PC-3 (cell line): Measurements from ENCODE around the gene GNAS. TPM values are rescaled to one million over a fixed set of nuclear protein-coding genes. Genes with fewer than 3 reads are reported as not detected.

Experiments used
- ATAC-seq: fragments of 200-7000 bp; cut with Tn5 transposase; 2 replicates; pipeline ENCODE4 v1.9.1; 2020; ENCODE audit warnings: mild to moderate bottlenecking, moderate library complexity
- BruUV-seq: library from RNA; stranded (reverse); fragments of 400-500 nt; replicated peaks from 2 replicates; lab custom pipeline; 2021; lab: Mats Ljungman, UMichigan
- CTCF ChIA-PET: fragments of 300-600 bp; sonication (Branson Sonifier 250); formaldehyde crosslinking; loops from one replicate; lab custom pipeline; 2022; ENCODE audit warnings: antibody characterized with exemption; lab: Charles Lee
- POLR2A ChIA-PET: fragments of 300-600 bp; sonication (Branson Sonifier 250); formaldehyde crosslinking; loops from one replicate; lab custom pipeline; 2022; ENCODE audit warnings: antibody characterized with exemption; ENCODE audit not compliant: unreplicated experiment; lab: Charles Lee
- DNase-seq: peaks from one replicate; pipeline ENCODE4 v3.0.0-alpha.2; 2015
- H2AFZ ChIP-seq: fragments of 300-600 bp; sonication (generic); 2 replicates; pipeline ENCODE4 v1.6.0; 2016; ENCODE audit warnings: antibody characterized with exemption, low read length
- H3F3A ChIP-seq: fragments of 300-600 bp; sonication (generic); one replicate; pipeline ENCODE4 v1.6.0; 2017; ENCODE audit warnings: antibody characterized with exemption, low read length, control low read depth, mild to moderate bottlenecking; ENCODE audit not compliant: unreplicated experiment
- H3K27ac ChIP-seq: fragments of 300-600 bp; sonication (generic); 2 replicates; pipeline ENCODE4 v1.5.1; 2016; ENCODE audit warnings: mild to moderate bottlenecking, low read length
- H3K27me3 ChIP-seq: fragments of 300-600 bp; sonication (generic); 2 replicates; pipeline ENCODE4 v1.6.1; 2016; ENCODE audit warnings: low read length, mixed read lengths
- H3K36me3 ChIP-seq: fragments of 300-600 bp; sonication (generic); 2 replicates; pipeline ENCODE4 v1.6.1; 2016; ENCODE audit warnings: low read depth, mixed run types, low read length, mixed read lengths
- H3K4me1 ChIP-seq: fragments of 300-600 bp; sonication (generic); 2 replicates; pipeline ENCODE4 v1.5.1; 2016; ENCODE audit warnings: low read length; ENCODE audit not compliant: insufficient read depth
- H3K4me2 ChIP-seq: fragments of 300-600 bp; sonication (generic); 2 replicates; pipeline ENCODE4 v1.6.0; 2016; ENCODE audit warnings: low read length
- H3K4me3 ChIP-seq: fragments of 300-600 bp; sonication (generic); 2 replicates; pipeline ENCODE4 v1.5.1; 2016; ENCODE audit warnings: mild to moderate bottlenecking, low read length, mixed read lengths
- H3K79me2 ChIP-seq: fragments of 300-600 bp; sonication (generic); 2 replicates; pipeline ENCODE4 v1.6.1; 2017; ENCODE audit warnings: low read length, mixed read lengths
- H3K9ac ChIP-seq: fragments of 300-600 bp; sonication (generic); 2 replicates; pipeline ENCODE4 v1.6.0; 2016; ENCODE audit warnings: mild to moderate bottlenecking, low read length
- H3K9me2 ChIP-seq: fragments of 300-600 bp; sonication (generic); replicated peaks from 2 replicates; pipeline ENCODE4 v1.6.1; 2016; ENCODE audit warnings: mixed run types, low read length, mixed read lengths
- H3K9me3 ChIP-seq: fragments of 300-600 bp; sonication (generic); 2 replicates; pipeline ENCODE4 v1.6.1; 2016; ENCODE audit warnings: low read length, mixed read lengths
- H4K20me1 ChIP-seq: fragments of 300-600 bp; sonication (generic); 2 replicates; pipeline ENCODE4 v1.6.1; 2016; ENCODE audit warnings: low read length, mixed read lengths
- EZH2 ChIP-seq: fragments of 300-600 bp; sonication (generic); IDR thresholded peaks from one replicate; pipeline ENCODE4 v1.6.1; 2017; ENCODE audit warnings: antibody characterized with exemption, mild to moderate bottlenecking, low read length; ENCODE audit not compliant: unreplicated experiment
- EZH2phosphoT487 ChIP-seq: fragments of 300-600 bp; sonication (generic); IDR thresholded peaks from 2 replicates; pipeline ENCODE4 v1.6.1; 2018; ENCODE audit warnings: mild to moderate bottlenecking, antibody characterized with exemption, low read length, borderline replicate concordance
- intact Hi-C: fragments of 100-400 bp; cut with micrococcal nuclease; formaldehyde crosslinking; loops from 2 replicates; pipeline ENCODE4 v1.9.0; 2023
- total RNA-seq: library from RNA; depleted of rRNA; stranded (reverse); fragments of >200 nt; gene quantifications from 2 replicates; pipeline ENCODE4 v1.2.3, GENCODE V29; 2014
- TF ChIP-seq, protein P1 (sequence below): fragments of 300-600 bp; sonication (generic); conservative IDR thresholded peaks from 2 replicates; pipeline ENCODE4 v1.5.1; 2017; ENCODE audit warnings: antibody characterized with exemption, low read depth, mild to moderate bottlenecking, low read length

Gene GNAS
- total RNA-seq, 1 experiment from 2014 or later = 694 TPM

DNA sequence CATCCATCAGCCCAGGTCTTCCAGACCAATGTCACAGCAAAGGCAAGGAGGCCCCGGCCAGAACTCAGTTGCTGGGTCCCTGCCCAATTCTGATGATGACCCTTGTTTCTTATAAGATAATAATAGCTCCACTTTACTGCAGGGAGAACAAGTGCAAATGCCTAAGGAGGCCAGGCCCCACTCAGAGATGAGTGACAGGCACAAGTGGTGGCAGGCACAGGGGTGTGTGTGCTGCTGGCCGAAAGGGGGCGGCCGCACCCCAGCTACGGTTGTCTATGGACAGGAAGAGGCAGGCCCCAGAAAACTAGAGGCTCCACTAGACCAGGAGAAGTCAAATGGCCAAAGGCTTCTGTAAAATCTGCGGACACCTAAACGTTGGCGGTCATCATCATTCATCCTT, 30.4 kb upstream of the GNAS start:
- no peaks in the 10 kb centered on the region for H3K36me3 ChIP-seq
- H3K27ac ChIP-seq = no peak overlapping the region
- TF ChIP-seq, protein P1, sequence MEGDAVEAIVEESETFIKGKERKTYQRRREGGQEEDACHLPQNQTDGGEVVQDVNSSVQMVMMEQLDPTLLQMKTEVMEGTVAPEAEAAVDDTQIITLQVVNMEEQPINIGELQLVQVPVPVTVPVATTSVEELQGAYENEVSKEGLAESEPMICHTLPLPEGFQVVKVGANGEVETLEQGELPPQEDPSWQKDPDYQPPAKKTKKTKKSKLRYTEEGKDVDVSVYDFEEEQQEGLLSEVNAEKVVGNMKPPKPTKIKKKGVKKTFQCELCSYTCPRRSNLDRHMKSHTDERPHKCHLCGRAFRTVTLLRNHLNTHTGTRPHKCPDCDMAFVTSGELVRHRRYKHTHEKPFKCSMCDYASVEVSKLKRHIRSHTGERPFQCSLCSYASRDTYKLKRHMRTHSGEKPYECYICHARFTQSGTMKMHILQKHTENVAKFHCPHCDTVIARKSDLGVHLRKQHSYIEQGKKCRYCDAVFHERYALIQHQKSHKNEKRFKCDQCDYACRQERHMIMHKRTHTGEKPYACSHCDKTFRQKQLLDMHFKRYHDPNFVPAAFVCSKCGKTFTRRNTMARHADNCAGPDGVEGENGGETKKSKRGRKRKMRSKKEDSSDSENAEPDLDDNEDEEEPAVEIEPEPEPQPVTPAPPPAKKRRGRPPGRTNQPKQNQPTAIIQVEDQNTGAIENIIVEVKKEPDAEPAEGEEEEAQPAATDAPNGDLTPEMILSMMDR = no peak
- TF ChIP-seq EZH2phosphoT487 (no peak), EZH2 (no peak)
- no peak overlapping the region for H3K4me2 ChIP-seq
- no peaks in the 10 kb centered on the region for H3K79me2 ChIP-seq
- no peak overlapping the region for H3K9ac ChIP-seq
- no TSS peak for BruUV-seq
- no peaks in the 10 kb centered on the region for H3F3A ChIP-seq
- H3K9me3 ChIP-seq = no peaks in the 10 kb centered on the region
- H2AFZ ChIP-seq = no peak overlapping the region
- ChIA-PET POLR2A (no interaction called here), CTCF (no interaction called here)
- DNase-seq (no peak), ATAC-seq (no peak)
- H3K4me3 ChIP-seq = no peak overlapping the region
- H3K4me1 ChIP-seq = no peaks in the 10 kb centered on the region
- no peaks in the 10 kb centered on the region for H4K20me1 ChIP-seq
- intact Hi-C loops = no loop called here
- no peaks in the 10 kb centered on the region for H3K9me2 ChIP-seq
- H3K27me3 ChIP-seq = peaks cover 39% of the 10 kb centered on the region

DNA sequence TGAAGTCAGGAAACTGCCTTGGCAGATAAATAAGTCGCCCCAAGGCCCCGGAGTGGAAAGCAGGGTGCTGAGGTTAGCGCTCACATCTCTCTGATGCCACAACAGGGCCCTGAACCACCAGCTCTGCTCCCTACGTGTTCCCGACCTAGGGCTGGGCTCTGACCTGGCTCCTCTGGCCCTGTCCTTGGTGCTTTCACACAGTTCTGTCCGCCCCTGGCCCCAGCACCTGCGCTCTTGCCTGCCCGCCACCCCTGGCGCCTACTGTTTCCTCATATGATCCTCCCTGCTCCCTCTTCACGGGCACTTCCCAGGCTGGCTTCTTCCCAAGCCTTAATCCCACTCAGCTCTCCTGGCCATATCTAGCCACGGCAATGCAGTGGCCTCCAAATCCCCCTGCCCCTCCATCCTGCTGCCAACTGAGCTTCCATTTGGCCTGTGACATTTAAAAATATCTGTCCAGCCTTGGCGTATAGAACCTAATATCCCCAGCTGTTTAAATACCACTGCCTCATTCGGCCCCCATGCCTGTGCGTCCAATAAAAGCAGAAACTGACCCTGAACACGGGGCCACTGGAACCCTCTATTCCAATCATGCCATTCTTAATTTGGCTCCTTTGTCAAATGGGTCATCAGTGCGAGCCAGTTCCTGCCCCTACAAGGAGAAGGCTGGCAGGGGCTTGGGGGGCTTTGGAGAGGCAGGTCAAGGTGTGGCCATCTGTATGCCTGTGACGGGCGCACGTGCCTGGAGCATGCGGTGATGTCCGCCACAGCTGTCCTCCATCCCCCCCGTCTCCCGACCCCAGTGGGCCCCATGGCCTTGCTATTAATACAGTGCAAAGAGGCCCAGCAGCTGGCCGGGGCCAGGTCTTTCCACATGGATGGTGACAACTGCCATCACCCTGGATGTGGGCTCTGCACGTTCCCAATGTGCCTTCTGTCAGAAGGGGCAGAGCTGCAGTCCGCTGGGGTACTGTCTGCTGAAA, 29.5 kb upstream of the GNAS start:
- Histone ChIP-seq H3K9ac (no peak overlapping the region), H3K4me3 (no peak overlapping the region), H3F3A (no peaks in the 10 kb centered on the region), H3K27me3 (peaks cover 35% of the 10 kb centered on the region), H3K9me2 (no peaks in the 10 kb centered on the region), H2AFZ (no peak overlapping the region), H3K36me3 (no peaks in the 10 kb centered on the region), H3K27ac (no peak overlapping the region), H3K4me1 (no peaks in the 10 kb centered on the region), H3K9me3 (no peaks in the 10 kb centered on the region), H3K4me2 (no peak overlapping the region), H4K20me1 (no peaks in the 10 kb centered on the region), H3K79me2 (no peaks in the 10 kb centered on the region)
- intact Hi-C loops = no loop called here
- TF ChIP-seq EZH2 (no peak), EZH2phosphoT487 (no peak)
- TF ChIP-seq, protein P1 = no peak
- CTCF ChIA-PET = no interaction called here
- POLR2A ChIA-PET = no interaction called here
- BruUV-seq = no TSS peak
- ATAC-seq = no peak
- DNase-seq = no peak

DNA sequence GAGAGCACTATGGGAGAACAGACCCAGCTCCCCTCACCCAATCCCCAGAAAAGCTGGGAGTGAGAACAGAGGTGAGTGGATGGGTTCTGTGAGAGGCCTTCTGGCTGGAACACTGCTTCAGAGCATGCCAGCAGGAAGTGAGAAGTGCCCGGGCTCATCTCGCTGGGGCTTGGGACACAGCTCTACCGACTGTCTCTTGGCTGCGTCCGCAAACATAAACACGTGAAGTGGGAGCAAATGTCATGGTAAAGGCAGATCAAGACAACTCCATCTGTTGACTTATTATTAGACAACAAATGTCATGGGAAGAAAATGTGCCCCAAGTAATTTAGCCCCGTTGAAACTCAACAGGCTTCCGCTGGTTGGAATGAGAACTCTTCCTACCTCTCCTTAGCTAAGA, 27.7 kb upstream of the GNAS start:
- Histone ChIP-seq H3K27ac (no peak overlapping the region), H4K20me1 (no peaks in the 10 kb centered on the region), H3K4me1 (no peaks in the 10 kb centered on the region), H2AFZ (no peak overlapping the region), H3K9ac (no peak overlapping the region), H3K9me3 (no peaks in the 10 kb centered on the region), H3K27me3 (peaks cover 29% of the 10 kb centered on the region), H3K4me3 (no peak overlapping the region), H3K9me2 (no peaks in the 10 kb centered on the region), H3K4me2 (no peak overlapping the region), H3F3A (no peaks in the 10 kb centered on the region), H3K36me3 (no peaks in the 10 kb centered on the region), H3K79me2 (no peaks in the 10 kb centered on the region)
- ATAC-seq = no peak
- CTCF ChIA-PET = interaction anchor here (0.5 kb wide), 1 partner anchor 213 kb away, joined by 7 read pairs; no protein-coding TSS in a partner anchor
- no peak for DNase-seq
- intact Hi-C loops = no loop called here
- no TSS peak for BruUV-seq
- POLR2A ChIA-PET = interaction anchor here (0.6 kb wide), 1 partner anchor 33 kb away, joined by 3 read pairs; no protein-coding TSS in a partner anchor
- TF ChIP-seq EZH2 (no peak), EZH2phosphoT487 (no peak)
- TF ChIP-seq, protein P1 = no peak
